Measurements from ENCODE around the gene KRT17.

Gene KRT17

GRCh38 chr17:41655611-41656111, 31.3 kb upstream of the KRT17 start:
- no peak for TF ChIP-seq CTCF (IDR thresholded peaks at IDR 0.05)
- peak; percentile 75 for DNase-seq
- H3K27ac Mint-ChIP-seq: peak overlapping the region; percentile 81

GRCh38 chr17:41654678-41655607, 30.6 kb upstream of the KRT17 start:
- no peaks in the 10 kb centered on the region for H3K9me3 Mint-ChIP-seq
- H3K4me3 Mint-ChIP-seq: no peak overlapping the region
- peak overlapping the region; percentile 81 for H3K27ac Mint-ChIP-seq

More at GRCh38 chr17:41655611-41656111, 31.3 kb upstream of the KRT17 start:
- Mint-ChIP-seq H3K9me3 (no peaks in the 10 kb centered on the region), H3K36me3 (ENCODE audit: low read depth) (no peaks in the 10 kb centered on the region), H3K4me1 (peaks cover 40% of the 10 kb centered on the region), H3K4me3 (no peak overlapping the region), H3K27me3 (ENCODE audit: low read depth, poor library complexity) (peaks cover 4% of the 10 kb centered on the region)

GRCh38 chr17:41653892-41654677, 29.7 kb upstream of the KRT17 start:
- TF ChIP-seq CTCF (IDR thresholded peaks at IDR 0.05): no peak
- no peaks in the 10 kb centered on the region for H3K36me3 Mint-ChIP-seq (ENCODE audit: low read depth)
- no peak for DNase-seq
- H3K4me1 Mint-ChIP-seq: peaks cover 33% of the 10 kb centered on the region
- H3K9me3 Mint-ChIP-seq: no peaks in the 10 kb centered on the region
- H3K4me3 Mint-ChIP-seq: no peak overlapping the region
- no peak overlapping the region for H3K27ac Mint-ChIP-seq
- no peaks in the 10 kb centered on the region for H3K27me3 Mint-ChIP-seq (ENCODE audit: low read depth, poor library complexity)

More at GRCh38 chr17:41654678-41655607, 30.6 kb upstream of the KRT17 start:
- H3K4me1 Mint-ChIP-seq: peaks cover 33% of the 10 kb centered on the region
- peaks cover 1% of the 10 kb centered on the region for H3K27me3 Mint-ChIP-seq (ENCODE audit: low read depth, poor library complexity)
- DNase-seq: no peak
- no peak for TF ChIP-seq CTCF (IDR thresholded peaks at IDR 0.05)
- H3K36me3 Mint-ChIP-seq (ENCODE audit: low read depth): no peaks in the 10 kb centered on the region

- no peak for DNase-seq
- Mint-ChIP-seq H3K4me3 (no peak overlapping the region), H3K27me3 (ENCODE audit: low read depth, poor library complexity) (no peaks in the 10 kb centered on the region), H3K36me3 (ENCODE audit: low read depth) (no peaks in the 10 kb centered on the region), H3K9me3 (no peaks in the 10 kb centered on the region), H3K4me1 (peaks cover 39% of the 10 kb centered on the region), H3K27ac (no peak overlapping the region)
- no peak for TF ChIP-seq CTCF (IDR thresholded peaks at IDR 0.05)
Observed at GRCh38 chr17:41653421-41653820, 29.0 kb upstream of the KRT17 start.

GRCh38 chr17:41652461-41652970, 28.1 kb upstream of the KRT17 start:
- H3K4me1 Mint-ChIP-seq: peaks cover 42% of the 10 kb centered on the region
- DNase-seq: no peak
- no peak for TF ChIP-seq CTCF (IDR thresholded peaks at IDR 0.05)
- no peak overlapping the region for H3K4me3 Mint-ChIP-seq
- no peaks in the 10 kb centered on the region for H3K9me3 Mint-ChIP-seq
- H3K36me3 Mint-ChIP-seq (ENCODE audit: low read depth): no peaks in the 10 kb centered on the region
- H3K27ac Mint-ChIP-seq: no peak overlapping the region
- H3K27me3 Mint-ChIP-seq (ENCODE audit: low read depth, poor library complexity): peaks cover 3% of the 10 kb centered on the region
